Endothelial cell of hepatic sinusoid (primary cell): ENCODE results near the gene PCYT1A.
"Not testable (repeated sequence)": the region's sequence is repeated elsewhere in the genome, so short reads cannot be mapped to it uniquely, and the experiment has no call there.

Experiments
- in situ Hi-C: cut with HindIII; loops from 2 replicates; pipeline ENCODE4 v1.10.0; 2017; ENCODE audit warnings: low sequenced_read_pairs

Gene PCYT1A

DNA sequence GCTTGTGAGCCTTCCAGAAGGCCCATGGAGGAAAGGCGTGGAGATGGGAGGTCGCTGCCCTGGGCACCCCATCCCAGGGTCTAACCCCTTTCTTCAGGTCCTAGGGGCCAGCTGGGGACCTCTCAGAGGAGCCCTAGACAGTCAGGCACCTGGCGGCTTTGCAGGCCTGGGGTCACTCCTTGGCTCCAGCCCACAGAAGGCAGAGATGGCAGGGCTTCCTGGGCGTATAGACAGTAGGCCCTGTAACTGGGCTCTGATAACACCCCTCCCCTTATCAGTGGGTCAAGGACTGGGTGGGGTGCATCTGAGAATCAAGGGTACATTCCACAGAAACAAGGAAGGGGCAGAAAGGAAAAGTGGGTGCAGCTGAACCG is 93.0 kb downstream of the PCYT1A start:
- in situ Hi-C loops: no loop called here

DNA sequence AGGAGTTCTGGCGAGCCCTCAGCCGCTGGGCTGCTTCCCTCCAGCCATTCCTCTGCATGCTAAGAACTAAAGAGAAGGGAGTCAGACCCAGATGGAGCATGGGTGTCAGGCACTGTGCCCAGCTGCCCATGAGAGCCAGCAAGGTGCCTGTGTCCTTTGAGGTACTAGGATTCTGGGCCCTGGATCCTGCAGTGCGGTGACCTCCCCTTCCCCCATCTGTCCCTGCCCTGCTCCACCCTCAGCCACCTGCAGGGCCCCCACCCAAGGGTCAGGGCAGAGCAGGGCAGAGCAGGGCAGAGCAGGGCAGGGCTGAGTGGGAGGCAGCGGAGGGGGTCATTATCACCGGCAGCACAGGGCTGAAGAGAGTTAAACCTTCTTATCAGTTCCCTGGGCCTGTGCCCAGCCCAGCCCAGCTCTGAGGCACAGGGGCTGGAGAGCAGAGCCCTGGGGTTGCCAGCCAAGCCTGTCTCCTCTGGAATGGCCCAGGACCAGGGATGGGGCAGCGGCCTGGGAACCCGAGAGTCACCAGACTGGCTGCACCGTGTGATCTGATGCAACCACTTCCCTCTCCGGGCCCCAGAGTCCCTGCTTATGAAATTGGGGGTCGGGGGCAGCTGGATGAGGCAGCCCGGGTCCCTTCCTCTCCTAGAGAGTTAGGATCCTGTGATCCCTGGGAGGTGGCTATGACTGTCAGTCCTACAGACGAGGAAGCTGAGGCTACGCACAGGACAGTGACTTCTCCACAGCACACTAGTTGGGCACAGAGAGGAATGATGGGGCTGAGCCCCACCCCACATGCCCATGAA is 93.6 kb downstream of the PCYT1A start:
- in situ Hi-C loops: no loop called here

DNA sequence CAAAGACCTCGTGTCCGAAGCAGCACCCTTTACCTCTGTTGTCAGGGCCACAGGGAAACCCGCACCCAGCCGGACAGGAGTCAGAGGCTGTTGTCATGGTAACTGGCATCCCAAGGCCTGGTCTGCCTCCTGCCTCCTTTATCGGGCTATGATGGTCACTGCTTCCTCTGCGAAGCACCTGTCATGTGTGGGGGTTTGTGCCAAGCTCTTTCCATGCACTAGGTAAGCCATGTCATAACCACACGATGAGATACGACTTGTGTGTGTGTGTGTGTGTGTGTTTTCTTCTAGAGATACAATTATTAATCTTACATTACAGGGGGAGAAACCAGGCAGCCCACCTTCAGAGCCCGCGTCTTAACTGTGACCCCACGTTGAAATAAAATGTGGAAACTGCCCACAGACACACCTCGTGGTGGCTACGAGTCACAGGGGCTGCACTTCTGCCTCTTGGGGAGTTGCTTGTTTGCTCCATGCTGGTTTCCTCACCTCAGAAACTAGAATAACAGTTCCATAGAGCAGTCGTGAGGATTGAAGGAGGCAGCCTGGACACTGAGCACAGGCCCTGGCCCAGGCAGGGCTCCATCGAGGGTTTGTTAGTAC is 94.3 kb downstream of the PCYT1A start:
- in situ Hi-C loops: no loop called here

DNA sequence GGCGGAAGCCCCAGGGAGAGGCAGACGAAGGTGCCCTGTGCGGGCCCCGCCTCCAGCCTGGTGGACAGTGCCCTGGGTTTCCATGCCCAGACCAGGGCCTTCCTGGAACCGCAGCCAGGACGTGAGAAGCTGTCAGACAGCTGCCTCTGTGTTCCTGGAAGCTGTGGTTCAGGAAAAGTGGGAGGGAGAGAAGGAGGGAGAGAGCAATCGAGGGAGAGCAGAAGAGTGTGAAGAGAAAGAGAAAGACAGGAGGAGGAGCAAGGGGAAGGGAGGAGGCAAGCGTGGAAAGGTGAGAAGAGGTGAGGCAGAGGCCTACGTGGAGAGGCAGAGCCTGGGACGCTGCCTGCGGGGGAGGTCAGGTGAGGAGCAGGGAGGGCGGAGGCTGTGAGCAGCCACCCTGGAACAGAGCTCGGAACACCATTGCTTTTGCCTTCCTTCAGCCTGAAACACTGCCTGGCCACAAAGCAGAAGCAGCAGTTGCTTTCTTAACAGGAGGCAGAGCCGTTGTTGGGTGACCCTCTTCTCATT is 94.9 kb downstream of the PCYT1A start:
- in situ Hi-C loops: no loop called here

DNA sequence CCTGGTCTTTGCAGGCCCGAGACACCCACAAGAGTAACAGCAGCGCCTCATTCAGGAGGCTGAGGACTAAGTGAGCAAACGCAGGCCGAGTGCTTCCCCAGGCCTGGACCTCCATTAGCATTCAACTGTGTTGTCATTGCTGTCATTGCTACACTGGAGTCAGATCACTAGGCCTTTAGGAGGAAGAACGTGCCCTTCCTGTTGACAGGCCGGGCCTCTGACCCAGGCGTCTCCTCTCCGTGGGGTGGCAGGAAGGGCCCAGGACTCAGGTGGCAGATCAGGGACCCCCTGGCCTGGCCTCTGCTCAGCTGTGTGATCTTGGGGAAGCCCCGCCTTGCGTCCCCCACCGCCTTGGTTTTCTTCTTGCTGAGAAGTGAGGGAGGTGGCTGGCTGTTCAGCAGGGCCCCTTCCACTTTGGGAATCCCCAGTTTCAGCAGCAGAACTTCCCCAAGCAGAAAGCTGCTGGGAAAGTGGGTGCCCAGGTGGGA is 95.4 kb downstream of the PCYT1A start:
- in situ Hi-C loops: no loop called here

DNA sequence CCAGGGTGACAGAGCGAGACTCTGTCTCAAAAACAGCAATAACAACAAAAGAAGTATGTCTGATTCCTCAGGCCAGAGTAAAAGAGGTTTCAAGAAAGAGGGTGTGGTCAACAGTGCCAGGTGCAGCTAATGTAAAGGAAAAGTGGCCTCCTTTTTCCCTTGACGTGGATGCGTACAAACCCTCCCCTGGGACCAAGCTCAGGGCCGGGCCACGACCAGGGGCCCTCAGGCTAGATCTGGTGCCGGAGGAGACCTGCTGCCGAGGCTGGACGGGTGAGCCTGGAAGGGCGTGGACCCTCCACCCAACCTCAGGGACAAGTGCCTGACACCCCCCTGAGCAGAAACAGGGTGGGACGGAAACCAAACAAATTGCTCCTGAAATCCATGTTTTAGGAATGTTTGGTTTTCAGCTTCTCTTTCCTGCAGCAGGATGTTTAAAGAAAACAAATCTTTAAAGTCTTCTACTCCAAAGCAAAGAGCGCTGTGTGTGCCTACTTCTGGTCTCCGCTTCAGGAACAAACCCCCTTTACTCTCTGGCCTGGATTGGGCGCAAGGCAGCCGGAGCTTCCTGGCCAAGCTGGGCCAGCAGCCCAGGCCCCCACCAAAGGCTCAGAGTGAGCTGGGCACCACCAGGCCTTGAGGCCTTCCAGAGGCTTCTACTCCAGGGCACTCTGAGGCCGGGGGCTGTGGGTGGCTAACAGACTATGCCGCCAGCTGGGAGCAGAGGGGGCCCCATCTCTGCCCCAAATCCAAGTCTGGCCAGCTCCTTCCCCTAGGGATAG is 97.8 kb downstream of the PCYT1A start:
- in situ Hi-C loops: no loop called here

DNA sequence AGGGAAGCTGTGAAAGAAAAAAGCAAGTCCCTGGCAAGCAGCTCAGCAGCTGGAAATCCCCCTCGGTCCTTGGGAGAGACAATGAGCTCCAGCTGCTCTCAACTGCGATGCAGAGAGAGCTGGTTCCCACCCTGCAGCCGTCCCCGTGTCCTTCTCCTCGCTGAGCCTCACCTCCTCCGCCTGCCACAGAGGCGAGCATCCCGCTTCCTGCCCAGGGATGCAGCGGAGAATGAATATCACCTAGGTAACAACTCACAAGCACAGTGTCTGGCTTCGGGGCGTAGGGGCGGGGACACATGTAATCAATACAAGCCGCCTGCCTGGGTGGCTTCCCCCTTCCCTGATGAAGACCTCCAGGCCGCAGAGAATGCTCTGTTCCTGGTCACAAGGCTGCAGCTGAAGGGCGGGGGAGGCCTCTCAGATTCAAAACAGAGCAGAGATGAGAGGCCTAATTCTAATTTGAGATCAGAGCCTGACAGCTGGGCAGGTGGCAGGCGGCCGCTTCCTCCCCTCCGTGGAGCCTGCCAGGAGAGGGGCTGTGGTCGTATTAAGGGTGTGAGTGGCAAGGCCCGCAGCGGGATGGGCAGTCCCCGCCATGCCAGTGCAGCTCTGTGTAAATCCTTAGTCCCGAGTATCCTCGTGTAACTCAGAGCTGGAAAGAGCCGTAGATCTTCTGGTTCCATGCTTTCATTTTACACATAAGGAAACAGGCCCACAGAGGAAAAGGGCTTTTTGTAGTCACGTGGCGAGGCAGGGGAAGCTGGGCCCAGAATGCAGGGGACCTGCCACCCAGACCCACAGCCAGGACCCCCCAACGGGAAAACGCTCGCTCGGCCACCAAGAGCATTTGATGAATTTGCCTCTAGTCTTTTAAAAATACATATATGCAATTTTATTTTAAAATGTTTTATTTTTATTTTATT is 100.6 kb downstream of the PCYT1A start:
- in situ Hi-C loops: no loop called here

DNA sequence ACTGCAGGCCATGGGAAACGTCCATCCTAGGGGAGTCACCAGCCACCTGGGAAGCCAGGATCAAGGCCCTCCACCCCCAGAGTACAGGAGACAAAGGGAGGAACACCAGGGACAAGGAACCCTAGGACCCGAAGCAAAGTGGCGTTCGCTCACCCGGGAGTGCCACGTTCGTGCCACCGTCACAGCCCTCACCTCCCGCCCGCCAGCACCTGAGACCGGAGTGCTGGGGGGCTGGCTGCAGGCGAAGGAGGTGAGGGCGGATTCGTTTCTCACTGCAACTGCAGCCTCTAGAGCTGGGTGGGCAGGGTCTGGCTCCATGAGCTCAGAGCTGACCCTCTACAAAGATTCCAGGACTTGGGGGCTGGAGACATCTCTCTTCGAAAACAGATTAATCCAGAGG is 102.6 kb downstream of the PCYT1A start:
- in situ Hi-C loops: no loop called here

DNA sequence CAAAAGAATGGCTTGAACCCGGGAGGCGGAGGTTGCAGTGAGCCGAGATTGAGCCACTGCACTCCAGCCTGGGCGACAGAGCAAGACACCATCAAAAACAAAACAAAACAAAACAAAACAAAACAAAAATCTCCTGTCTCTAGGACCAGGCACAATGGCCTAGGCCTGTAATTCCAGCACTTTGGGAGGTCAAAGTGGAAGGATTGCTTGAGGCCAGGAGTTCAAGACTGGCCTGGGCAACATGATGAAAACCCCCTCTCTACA is 103.4 kb downstream of the PCYT1A start:
- in situ Hi-C loops: not testable (repeated sequence)

DNA sequence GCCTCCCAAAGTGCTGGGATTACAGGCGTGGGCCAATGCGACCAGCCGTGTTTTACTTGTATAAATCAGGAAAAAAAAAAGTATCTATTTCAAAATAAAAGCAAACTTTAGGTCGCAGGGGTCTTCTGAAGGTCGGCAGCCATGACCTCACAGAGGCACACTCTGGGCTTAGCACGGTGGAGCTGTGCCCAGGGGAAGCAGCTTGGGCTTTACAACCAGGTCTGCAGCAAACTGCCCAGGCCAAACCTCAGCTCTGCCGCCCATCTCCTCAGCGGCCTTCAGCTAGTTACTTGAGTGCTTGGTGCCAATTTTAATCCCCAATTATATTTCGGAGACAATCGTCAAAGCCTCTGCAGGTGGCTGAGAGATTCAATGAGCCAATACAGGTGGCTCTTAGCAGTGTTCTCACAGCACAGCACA is 106.4 kb downstream of the PCYT1A start:
- in situ Hi-C loops: no loop called here

DNA sequence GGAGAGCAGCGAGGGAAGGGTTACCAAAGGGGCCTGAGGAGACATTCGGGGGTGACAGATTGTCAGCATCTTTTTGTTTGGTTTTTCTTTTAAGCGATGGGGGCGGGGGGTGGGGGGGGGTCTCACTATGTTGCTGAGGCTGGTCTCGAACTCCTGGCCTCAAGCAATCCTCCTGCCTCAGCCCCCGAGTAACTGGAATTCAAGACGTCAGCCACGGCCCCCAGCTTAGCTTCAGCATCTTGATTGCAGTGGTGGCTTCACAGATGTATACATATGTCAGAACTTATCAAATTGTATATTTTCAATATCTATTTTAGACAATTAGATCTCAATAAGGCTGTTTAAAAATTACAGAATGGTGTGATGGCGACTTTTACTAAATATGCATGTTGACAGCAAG is 107.2 kb downstream of the PCYT1A start:
- in situ Hi-C loops: no loop called here
